Erythroblast (primary cell): Measurements from ENCODE around the gene PVR.

Experiments used
- GATA1 ChIP-seq: IDR thresholded peaks from 2 replicates; pipeline ENCODE4 v1.6.1; 2011; ENCODE audit warnings: low read depth, mild to moderate bottlenecking, control low read depth, low read length, moderate library complexity
- POLR2A ChIP-seq: IDR thresholded peaks from 2 replicates; pipeline ENCODE4 v1.6.1; 2011; ENCODE audit warnings: mild to moderate bottlenecking, low read length

DNA sequence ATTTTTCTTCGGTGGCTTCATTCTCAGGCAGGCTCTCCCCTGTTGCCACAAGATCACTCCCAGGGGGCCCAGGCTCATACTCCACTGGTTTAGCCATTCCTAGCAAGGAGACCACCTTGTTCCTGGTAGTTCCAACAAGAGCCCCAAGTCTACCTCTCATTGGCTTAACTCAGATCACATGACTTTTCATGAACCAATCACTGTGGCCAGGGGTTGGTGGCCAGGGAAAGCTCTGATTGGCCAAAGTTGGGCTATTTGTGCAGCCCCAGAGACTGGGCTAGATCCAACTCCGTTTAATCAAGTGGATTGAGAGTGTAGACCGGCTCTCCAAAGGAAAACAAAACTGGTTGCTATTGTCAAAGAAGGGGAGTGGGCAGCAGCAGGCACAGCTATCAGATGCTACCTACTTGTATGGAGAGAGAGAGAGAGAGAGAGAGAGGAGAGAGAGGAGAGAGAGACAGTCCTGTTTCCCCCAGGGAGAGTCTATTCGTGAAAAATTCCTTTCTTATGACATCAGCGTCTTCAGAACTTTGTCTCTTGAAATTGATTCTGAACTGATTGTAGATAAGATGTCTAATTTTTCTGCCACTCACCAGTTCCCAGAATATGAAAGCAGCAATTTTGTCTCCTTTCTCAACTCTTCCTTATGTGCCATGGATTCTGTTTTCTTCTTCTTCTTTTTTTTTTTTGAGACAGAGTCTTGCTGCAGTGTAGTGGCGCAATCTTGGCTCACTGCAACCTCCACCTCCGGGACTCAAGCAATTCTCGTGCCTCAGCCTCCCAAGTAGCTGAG lies 33.5 kb downstream of the PVR start:
- TF ChIP-seq POLR2A (no peak), GATA1 (no peak)
